ENCODE data around the gene CHPF2.

The CHPF2 gene

GRCh38 chr7:151265351-151265931, 33.2 kb downstream of the CHPF2 start:
- no peak for DNase-seq (ENCODE audit: low spot score)

- no peak for DNase-seq (ENCODE audit: low spot score)
These were observed 37.2 kb downstream of the CHPF2 start for GRCh38 chr7:151269511-151269910.

DNA sequence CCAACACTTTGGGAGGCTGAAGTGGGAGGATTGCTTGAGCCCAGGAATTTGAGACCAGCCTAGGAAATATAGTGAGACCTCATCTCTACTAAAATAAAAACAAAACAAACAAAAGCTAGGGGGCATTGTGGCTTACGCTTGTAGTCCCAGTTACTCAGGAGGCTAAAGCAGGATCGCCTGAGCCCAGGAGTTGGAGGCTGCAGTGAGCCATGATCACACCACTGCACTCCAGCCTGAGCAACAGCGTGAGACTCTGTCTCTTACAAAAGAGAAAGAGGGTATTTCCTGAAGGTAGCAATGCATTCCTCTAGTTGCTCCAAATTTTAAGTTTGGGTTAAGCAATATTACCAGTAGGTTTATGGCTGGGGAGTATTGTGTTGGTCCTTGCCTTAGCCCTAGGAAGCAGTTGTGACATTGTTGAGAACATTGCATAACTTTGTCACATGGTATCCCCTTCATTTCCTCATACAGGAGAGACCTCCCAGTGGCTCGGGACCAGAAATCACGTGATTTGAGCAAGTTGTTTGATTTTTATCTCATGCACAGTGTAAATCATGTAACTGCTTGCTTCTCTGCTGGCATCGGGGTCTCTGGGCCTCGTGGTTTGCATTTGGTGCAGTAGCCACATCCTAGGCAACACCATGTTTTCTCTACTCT, 39.5 kb downstream of the CHPF2 start:
- peak; percentile 79 for DNase-seq (ENCODE audit: low spot score)

- no peak for DNase-seq (ENCODE audit: low spot score)
These were observed 40.1 kb downstream of the CHPF2 start for GRCh38 chr7:151272405-151272804.

DNA sequence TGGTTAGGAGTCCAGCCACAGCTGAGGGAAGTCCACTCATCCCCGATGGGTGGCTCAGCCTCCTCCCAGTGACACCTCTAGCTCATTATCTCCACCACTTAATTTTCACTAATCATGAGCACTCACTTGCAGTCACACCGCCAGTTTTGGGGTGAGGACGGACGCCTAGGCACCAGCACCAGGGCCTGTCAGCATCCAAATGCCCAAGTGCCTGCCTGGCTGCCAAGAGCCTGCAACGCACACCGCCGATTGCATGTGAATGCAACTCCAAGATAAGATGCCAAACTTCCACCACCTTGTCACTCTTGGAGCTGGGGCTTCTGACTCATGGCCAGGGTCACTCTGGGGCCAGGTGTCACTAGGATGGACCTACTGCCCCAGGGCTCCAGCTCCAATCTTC, 40.6 kb downstream of the CHPF2 start:
- no peak for DNase-seq (ENCODE audit: low spot score)

GRCh38 chr7:151273651-151274390, 41.5 kb downstream of the CHPF2 start:
- DNase-seq (ENCODE audit: low spot score): no peak

GRCh38 chr7:151274396-151274795, 42.1 kb downstream of the CHPF2 start:
- no peak for DNase-seq (ENCODE audit: low spot score)

DNA sequence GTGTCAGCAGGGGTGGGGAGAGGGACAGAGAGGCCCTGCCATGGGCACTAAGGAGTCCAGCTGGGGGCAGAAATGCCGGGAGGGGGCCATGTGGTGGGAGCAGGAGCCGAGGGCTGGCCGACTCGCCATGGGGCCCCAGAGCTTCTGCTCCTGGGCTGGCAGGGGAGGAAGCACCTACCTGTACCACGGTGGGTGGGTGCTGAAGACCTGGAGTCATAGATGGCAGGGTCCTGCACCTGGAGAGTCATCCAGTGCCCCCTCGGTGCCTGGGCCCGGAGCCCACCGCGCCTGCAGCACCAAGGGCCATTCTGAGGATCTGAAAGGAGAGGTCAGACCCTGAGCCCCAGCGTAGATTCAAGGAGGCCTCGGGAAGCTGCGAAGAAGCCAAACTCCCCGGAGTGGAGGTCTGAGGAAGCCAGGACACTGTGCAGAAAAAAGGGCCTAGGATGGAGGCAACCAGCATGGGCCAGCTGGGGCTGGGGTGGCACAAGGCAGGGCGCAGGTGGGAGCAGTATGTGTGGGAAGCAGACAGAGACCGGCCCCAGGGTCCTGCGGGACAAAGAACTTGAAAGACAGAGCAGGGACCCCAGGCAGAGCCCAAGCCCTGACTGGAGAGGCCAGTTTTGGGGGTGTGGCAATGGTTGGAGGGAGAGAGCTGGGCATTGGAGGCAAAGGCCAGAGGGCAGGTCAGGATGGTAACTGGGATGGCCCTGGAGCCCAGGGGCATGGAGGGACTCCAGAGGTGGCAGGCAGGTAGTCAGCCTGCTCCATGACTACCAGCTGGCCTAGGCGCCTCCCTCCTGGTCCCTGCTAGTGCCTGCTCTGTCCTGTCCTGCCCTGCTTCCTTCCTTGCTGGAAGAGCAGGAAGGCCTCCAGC, 42.9 kb downstream of the CHPF2 start:
- DNase-seq (ENCODE audit: low spot score): no peak

DNA sequence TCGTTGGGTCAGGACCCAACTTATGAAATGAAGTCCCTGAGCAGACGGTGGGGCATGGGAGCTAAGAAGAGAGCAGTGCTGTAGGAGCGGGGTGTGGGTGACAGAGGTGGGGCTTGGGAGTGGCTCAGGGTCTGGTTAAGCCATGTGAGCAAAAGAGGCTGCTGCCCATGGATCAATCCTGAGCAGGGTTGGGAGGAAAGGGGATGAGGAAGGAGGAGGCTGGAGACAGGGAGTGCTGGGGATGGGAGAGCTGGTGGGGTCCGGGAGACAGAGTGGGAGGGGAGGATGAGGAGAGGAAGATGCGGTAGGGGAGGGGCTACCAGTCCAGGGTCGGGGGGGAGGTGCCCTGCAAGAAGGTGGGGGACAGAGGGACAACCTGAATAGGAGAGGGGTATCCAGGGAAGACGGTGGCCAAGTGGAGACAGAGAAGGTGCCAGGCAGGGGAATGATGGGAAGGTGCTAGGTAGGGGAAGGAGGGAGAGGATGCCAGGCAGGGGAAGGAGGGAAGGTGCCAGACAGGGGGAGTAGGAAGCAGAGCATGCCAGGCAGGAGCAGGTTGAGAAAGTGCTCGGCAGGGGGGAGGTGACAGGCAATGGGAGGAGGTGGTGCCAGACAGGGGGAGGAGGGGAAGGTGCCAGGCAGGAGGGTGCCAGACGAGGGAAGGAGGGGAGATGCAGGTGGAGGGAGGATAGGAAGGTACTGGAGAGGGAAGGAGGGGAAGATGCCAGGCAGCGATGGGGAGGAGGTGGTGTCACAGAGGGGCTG, 43.7 kb downstream of the CHPF2 start:
- DNase-seq (ENCODE audit: low spot score): no peak

GRCh38 chr7:151276666-151277590, 44.6 kb downstream of the CHPF2 start:
- peak; percentile 25 for DNase-seq (ENCODE audit: low spot score)

DNA sequence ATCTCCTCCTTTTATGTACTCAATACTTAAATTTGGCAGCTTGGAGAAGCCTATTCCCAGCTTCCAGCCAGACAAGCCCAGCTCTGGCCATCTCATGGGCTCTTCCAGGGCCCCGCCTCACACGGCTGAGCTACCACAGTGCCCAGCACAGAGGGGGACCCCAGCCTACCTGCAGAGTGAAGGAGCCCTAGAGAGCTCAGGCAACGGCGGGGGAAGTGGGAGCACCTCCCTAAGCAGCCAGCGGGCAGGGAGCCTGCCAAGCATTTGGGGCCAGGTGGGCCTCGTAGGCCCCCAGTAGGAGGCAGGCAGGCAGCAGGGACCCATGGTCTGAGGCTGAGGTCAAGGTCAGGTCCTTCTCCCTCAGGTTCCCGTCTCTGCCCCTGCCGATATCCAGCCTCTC, 45.3 kb downstream of the CHPF2 start:
- DNase-seq (ENCODE audit: low spot score): no peak

- DNase-seq (ENCODE audit: low spot score): no peak
These were observed 46.7 kb downstream of the CHPF2 start for GRCh38 chr7:151278949-151279348.

- no peak for DNase-seq (ENCODE audit: low spot score)
These were observed 47.6 kb downstream of the CHPF2 start for GRCh38 chr7:151279868-151280267.

- DNase-seq (ENCODE audit: low spot score): no peak
These were observed 48.2 kb downstream of the CHPF2 start for GRCh38 chr7:151280388-151281019.

GRCh38 chr7:151281686-151282085, 49.4 kb downstream of the CHPF2 start:
- DNase-seq (ENCODE audit: low spot score): no peak

DNA sequence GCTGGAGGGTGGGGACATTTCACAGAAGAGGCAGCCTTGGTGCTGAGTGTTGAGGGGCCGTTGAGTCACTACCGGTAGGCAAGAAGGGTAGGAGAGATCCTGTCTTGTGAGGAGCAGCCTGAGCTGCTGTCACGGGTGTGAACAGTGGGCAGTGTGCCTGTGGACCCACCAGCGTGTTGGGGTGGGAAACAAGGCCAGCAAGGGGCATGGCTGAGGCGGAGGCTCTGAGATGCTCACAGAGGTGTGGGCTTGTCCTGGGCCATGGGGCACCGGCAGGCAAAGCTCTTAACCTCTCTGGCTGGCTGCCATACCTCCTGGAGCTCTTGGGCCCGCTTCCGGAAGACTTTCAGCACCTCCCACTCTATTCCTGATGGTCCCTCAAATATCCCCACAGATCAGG, 49.8 kb downstream of the CHPF2 start:
- no peak for DNase-seq (ENCODE audit: low spot score)

DNA sequence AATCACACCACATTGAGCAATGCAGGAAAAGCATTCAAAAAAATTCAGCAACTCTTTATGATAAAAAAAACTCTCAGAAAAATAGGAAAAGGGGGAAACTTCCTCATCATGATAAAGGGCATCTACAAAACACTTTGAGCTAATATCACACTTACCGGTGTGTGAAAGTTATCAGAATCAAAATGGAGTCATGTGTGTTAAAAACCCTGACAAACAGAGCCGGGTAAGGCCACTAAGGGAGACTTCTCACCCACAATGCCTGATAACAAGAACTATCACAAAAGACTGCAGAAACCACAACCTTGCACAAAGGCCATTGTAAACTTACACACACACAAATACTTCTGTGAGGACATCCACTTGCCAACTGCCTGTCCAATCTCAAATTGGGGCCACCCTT, 51.0 kb downstream of the CHPF2 start:
- DNase-seq (ENCODE audit: low spot score): no peak

DNA sequence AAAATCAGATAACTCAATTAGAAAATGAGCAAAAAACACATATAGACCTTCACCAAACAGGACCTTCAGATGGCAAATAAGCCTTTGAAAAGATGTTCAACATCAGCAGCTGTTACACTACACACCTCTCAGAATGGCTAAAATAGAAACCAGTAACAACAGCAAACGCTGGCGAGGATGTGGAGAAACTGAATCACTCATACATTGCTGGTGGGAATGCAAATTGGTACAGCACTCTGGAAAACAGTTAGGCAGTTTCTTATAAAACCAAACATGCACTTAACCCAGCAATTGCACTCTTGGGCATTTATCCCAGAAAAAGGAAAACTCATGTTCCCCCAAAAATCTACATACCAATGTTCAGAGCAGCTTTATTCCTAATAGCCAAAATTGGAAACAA, 53.9 kb downstream of the CHPF2 start:
- no peak for DNase-seq (ENCODE audit: low spot score)
